Airway epithelial cell (primary cell): Measurements from ENCODE around the gene GPX1. TPM values are rescaled to one million over a fixed set of nuclear protein-coding genes. Genes with fewer than 3 reads are reported as not detected.

Experiments
- total RNA-seq: library from RNA; depleted of rRNA; stranded (reverse); fragments of >200 nt; gene quantifications from 2 replicates; pipeline ENCODE4 v1.2.3, GENCODE V29; 2015

GPX1 gene
- total RNA-seq: 357 and 397 TPM in 2 replicates

DNA sequence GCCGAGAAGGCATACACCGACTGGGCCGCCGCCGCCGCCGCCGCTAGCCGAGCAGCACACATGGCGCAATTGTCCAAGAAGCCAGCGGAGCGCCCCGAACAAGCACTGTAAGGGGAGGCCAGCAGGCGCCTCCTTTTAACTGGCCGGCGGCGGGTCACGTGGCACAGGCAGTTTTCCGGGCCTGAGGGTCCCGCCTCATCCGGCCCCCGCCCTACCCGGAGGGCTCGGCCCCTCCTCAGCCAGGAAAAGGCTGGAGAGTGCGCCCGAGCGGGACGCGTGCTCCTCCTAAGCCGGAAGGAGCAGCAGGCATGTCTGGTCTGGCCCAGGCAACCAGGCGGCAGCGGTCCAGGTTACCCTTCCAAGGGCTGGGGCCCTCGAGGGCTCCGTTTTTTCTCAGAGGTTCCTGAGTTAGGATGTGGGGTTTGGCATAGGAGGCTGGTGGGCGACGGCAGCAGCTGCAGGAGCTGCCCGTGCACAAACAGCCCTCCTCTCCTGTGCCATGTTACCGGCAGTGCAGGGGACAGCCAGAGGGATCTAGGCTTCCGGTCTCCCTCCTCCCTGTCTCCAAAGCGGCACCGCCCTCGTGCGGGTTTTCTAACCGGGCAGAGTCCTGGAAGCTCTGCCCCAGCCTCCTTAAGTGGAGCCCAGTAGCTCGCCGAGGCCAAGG lies at the start of gene GPX1:
GPX1 (minus strand) TSS at position 137 of the 667 bp plus-strand sequence; CDS start at position 62, 75 bp downstream.

DNA sequence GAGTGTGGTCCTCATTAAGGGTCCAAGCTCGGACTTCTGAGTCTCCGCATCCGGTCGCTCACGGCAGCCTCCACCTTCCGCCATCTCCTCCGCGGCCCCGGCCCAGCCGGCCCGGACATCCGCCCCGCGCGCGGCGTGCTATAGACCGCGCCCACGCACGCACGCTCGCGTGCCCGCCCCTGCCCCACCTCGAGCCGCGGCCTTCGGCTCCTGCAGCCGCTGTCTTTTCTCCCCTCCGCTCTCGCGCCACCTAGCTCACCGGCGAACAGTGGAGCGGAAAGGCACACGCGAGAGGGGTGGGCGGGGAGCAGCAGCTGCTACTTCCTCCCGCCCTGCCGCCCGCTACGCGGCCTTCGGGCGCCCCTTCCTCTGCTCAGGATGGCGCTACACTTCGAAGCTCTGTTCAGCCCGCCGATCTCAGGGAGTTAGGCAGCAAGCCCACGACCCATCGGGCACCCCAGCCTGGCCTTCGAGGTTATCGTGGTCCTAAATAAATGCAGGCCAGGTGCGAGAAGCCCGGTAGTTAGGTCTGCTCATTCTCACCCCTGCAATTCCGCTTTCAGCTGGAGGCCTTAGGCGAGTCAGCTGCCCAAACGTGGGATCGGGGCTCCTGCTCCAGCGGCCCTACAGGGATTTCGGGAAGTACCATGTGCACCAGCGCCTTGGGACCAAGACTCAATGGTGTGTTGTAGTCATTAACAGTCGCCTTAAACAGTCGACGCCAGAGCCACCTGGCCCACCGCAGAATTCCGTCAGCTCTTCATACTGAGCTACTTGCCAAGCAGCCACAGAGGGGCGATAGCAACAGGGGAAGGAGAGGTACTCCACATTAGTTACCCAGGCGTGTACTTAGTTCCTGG lies 18.0 kb downstream of the GPX1 start, which contains the start of gene USP4:
USP4 (minus strand) TSS at position 113 of the 860 bp plus-strand sequence; CDS start at position 84, 29 bp downstream.

Other genes with a start within 250 kb of the GPX1 start
- 41.0 and 42.1 TPM in 2 replicates for gene USP19, start 237.5 kb downstream of the GPX1 start, total RNA-seq
- 112 and 135 TPM in 2 replicates for gene LAMB2, start 225.3 kb downstream of the GPX1 start, total RNA-seq
- gene CCDC71, start 192.0 kb downstream of the GPX1 start, total RNA-seq: 37.9 and 42.0 TPM in 2 replicates
- 36.3 and 42.4 TPM in 2 replicates for gene KLHDC8B, start 186.8 kb downstream of the GPX1 start, total RNA-seq
- gene C3orf62, start 81.1 kb downstream of the GPX1 start, total RNA-seq: 0.51 and 2.7 TPM in 2 replicates
- 7.4 and 11.6 TPM in 2 replicates for gene USP4, start 18.3 kb downstream of the GPX1 start, total RNA-seq
- 389 and 539 TPM in 2 replicates for gene RHOA, start 53.6 kb upstream of the GPX1 start, total RNA-seq
- 18.2 and 25.3 TPM in 2 replicates for gene TCTA, start 54.1 kb upstream of the GPX1 start, total RNA-seq
- gene AMT, start 64.1 kb upstream of the GPX1 start, total RNA-seq: 2.2 and 6.0 TPM in 2 replicates
- gene NICN1, start 71.0 kb upstream of the GPX1 start, total RNA-seq: 5.1 and 5.8 TPM in 2 replicates
- gene DAG1, start 111.9 kb upstream of the GPX1 start, total RNA-seq: 73.8 and 84.1 TPM in 2 replicates
- 0.05 and 0.07 TPM in 2 replicates for gene BSN, start 196.1 kb upstream of the GPX1 start, total RNA-seq